HG03280 (cell line): ENCODE measurements around the gene NTN3.
"Not testable (repeated sequence)": the region's sequence is repeated elsewhere in the genome, so short reads cannot be mapped to it uniquely, and the experiment has no call there.

Experiments used
- ATAC-seq: cut with Tn5 transposase; IDR thresholded peaks from one replicate; pipeline ENCODE4 v1.9.1; 2021; ENCODE audit warnings: mild to moderate bottlenecking, moderate library complexity; ENCODE audit not compliant: unreplicated experiment

NTN3 gene

GRCh38 chr16:2439598-2439997 is 31.5 kb upstream of the NTN3 start:
- ATAC-seq = no peak

DNA sequence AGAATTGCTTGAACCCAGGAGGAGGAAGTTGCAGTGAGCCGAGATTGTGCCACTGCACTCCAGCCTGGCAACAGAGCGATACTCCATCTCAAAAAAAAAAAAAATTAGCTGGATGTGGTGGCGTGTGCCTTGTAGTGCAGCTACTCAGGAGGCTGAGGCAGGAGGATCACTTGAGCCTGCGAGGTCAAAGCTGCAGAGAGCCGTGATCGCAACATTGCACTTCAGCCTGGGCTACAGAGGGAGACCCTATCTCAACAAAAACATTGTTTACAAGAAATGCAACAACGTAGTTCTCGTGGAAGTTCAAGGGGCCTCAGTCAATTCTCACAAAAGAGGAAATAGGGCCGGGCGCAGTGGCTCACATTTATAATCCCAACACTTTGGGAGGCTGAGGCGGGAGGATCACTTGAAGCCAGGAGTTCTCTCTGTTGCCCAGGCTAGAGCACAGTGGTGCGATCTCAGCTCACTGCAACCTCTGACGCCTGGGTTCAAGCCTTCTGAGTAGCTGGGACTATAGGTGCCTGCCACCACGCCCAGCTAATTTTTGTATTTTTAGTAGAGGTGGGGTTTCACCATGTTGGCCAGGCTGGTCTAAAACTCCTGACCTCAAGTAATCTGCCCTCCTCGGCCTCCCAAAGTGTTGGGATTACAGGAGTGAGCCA is 29.8 kb upstream of the NTN3 start:
- not testable (repeated sequence) for ATAC-seq

GRCh38 chr16:2443555-2443954 is 27.5 kb upstream of the NTN3 start:
- ATAC-seq = no peak

DNA sequence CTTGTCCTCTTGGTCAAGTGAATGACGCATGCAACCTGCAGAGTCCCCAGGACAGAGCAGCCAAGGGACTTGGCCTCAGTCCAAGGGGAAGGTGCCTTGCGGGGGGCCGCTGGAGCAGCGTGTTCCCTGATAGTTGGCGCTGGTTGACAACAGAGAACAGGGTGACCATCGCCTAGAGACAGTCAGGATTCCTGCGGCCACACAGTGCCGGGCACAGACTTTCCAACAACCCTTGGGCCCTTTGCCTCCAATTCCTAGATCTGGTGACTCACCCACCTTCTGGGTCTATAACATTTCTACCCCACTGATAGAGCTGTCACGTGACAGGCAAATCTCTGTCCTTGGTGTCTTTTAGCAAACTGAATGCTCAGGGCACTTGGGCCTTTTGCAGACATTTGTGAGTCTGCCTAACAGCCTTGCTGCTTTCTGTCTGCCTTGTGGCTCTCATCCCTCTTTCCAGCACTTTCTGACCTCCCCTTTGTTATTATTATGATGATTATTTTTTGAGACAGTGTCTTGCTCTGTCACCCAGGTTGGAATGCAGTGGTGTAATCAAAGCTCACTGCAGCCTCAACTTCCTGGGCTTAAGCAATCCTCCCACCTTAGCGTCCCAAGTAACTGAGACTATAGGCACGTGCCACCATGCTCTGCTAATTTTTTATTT is 23.0 kb upstream of the NTN3 start:
- no peak for ATAC-seq

- no peak for ATAC-seq
Measured at GRCh38 chr16:2449118-2449517, 22.0 kb upstream of the NTN3 start.

- ATAC-seq = no peak
Measured at GRCh38 chr16:2450535-2450934, 20.6 kb upstream of the NTN3 start.

DNA sequence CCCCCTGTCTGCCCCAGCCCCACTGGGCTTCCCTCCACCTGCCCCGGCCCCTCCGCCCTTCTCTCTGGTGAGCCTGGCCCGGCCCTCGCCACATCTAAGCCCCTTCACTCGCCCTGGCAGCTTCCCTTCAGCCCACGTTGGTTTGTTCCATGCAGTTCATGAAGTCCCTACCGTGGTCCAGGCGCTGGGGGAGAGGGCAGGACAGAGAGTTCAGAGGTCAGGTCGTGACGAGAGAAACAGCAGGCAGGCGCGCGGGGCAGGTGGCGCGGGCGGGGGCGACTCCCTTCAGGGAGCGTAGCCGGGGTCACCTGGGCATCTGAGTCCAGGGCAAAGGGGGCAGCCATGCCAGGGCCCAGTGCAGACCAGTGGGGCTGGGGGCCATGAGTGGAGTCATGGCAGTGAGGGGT is 20.1 kb upstream of the NTN3 start:
- no peak for ATAC-seq

GRCh38 chr16:2451851-2452320 is 19.2 kb upstream of the NTN3 start:
- no peak for ATAC-seq

GRCh38 chr16:2452650-2453049 is 18.4 kb upstream of the NTN3 start:
- no peak for ATAC-seq

- ATAC-seq = no peak
Measured at GRCh38 chr16:2455081-2455845, 15.8 kb upstream of the NTN3 start.

DNA sequence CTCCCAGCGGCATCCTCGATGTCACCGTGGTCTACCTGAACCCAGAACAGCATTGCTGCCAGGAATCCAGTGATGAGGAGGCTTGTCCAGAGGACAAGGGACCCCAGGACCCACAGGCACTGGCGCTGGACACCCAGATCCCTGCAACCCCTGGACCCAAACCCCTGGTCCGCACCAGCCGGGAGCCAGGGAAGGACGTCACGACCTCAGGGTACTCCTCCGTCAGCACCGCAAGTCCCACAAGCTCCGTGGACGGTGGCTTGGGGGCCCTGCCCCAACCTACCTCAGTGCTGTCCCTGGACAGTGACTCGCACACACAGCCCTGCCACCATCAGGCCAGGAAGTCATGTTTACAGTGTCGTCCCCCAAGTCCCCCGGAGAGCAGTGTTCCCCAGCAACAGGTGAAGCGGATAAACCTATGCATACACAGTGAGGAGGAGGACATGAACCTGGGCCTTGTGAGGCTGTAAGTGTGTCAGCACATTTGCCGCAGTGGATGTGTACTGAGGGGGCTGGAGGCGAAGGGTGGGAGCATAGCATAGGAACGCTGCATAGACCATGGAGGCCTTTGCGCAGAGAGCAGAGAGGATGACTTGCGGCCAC is 14.4 kb upstream of the NTN3 start:
- ATAC-seq = no peak

DNA sequence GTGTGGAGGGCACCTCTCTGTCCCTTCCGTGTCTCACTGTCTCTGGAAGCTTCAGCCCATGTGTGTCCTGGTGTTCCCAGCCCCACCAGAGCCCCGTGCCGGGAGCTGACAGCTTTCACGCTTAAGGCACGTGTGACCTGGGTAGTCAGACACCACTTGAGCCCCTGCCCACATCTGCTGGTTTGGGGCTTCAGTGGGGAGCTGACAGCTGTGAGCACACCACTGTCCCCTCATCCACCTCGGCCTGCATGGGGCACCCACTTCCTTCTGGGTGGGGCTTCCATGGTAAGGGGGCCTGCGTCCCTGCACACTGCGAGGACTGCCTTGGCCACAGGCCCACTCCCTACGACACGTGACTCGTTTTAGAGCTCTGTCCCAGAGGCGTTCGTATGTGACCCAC is 13.8 kb upstream of the NTN3 start:
- no peak for ATAC-seq

- ATAC-seq = no peak
Measured at GRCh38 chr16:2457946-2458345, 13.2 kb upstream of the NTN3 start.

DNA sequence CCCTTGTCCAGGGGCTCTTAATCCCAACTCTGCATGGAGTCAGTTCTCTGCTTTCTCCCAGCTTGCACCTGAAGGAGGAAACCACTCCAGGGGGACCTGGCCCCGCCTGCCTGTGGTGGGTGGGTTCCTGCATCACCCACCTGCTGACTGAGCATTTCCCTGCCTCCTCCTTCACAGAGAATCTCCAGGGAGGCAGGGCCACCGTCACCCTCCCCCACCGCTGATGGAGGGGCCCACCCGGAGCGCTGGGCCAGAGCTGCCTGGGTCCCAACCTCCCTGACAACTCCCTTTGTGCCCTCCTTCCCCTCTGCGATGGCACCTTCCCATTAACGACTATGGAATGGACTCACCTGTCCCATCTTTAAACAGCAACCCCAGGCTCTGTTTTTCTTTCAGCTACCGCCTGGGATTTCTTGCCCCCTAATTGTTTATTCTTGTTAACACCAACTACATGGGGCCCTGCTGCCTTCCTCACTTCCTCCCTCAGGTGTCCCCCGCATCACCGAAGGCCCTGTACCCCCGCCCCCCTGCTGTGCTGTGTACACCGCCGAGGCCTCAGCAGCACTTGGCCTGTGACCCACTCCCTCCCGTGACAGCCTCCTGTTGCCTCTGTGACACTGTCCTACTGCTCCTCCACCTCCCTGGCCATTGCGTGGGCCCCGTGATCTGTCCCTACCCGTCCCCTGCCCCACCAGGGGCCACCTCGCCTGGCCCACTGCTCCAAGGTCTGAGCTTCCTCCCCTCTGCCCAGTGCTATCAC is 12.0 kb upstream of the NTN3 start:
- no peak for ATAC-seq

DNA sequence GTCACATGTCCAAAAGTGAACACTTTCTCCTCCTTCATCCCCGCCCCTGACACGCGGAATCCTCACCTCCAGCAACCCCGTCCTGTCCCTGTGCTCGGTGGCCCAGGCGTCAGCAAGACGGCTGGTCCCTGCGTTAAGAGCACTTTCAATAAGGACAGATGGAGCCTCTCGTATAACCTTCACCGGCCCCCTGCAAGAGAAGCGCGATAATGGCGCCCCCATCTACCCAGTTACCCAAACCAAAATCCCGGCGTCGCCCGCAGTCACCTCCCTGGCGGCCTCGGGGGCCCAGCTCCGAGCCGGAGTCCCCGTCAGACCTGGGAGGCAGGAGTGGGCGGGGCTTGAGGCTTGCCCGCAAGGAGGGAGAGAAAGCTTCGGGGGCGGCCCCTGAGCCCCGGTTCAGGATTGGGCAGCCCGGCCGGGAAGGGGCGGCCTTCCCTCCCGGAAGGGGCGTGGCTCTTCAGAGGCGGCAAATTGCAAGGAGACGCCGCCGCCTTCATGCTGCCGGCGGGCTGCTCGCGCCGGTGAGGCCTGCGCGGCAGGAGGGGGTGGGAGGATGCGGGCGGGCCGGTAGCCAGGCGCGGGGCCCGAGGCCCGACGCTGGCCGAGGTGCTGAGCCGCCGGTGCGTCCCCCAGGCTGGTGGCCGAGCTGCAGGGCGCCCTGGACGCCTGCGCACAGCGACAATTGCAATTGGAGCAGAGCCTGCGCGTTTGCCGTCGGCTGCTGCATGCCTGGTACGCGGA is 11.3 kb upstream of the NTN3 start, which contains the start of gene TEDC2:
TSS of gene TEDC2 (plus strand) at position 463 of the 744 bp plus-strand sequence. CDS start at position 499, 36 bp downstream.
- ATAC-seq = peak; percentile 93

DNA sequence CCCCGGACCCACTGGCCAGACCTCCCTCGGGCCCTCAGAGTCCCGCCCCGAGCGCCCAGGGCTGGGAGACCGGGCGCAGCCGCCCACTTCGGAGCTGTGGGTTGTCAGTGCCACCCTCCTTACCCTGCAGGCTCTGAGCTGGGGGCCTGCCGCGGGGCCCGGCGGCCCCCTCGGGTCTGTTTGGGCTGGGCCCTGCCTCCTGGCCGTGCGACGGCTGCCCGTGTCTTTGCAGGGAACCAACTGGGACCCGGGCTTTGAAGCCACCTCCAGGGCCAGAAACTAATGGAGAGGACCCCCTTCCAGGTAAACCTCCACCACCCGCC is 10.7 kb upstream of the NTN3 start:
- no peak for ATAC-seq

DNA sequence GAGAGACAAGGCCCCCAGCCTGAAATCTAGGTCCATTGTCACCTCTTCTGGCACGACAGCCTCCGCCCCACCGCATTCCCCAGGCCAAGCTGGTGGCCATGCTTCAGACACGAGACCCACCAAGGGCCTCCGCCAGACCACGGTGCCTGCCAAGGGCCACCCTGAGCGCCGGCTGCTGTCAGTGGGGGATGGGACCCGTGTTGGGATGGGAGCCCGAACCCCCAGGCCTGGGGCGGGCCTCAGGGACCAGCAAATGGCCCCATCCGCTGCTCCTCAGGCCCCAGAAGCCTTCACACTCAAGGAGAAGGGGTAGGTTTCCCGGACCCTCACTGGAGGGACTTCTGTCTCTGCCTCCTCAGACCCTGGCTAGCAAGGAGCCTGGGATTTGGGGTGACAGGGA is 10.2 kb upstream of the NTN3 start:
- no peak for ATAC-seq

GRCh38 chr16:2462031-2462866 is 8.8 kb upstream of the NTN3 start:
- ATAC-seq = no peak

DNA sequence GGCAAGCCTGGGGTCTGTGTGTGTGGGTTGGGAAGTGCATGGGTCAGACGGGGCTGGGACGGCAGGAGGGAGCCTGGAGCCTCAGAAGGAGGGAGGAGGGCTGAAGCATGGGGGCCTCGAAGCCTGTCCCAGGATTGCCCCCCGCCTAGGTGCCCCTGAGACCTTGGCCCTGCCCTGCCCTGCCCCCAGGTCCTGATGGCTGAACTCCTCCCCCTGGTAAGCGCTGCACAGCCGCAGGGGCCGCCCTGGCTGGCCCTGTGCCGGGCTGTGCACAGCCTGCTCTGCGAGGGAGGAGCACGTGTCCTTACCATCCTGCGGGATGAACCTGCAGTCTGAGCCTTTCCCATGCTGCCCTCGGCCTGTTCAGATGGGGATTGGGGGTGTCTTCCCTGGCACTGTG is 6.8 kb upstream of the NTN3 start:
- ATAC-seq = no peak
